GM21723 (cell line): ENCODE data around the gene ANO1.

Experiments used
- ATAC-seq: cut with Tn5 transposase; IDR thresholded peaks from one replicate; pipeline ENCODE4 v1.9.1; 2021; ENCODE audit warnings: mild to moderate bottlenecking, moderate library complexity; ENCODE audit not compliant: unreplicated experiment

ANO1 gene

GRCh38 chr11:70133771-70134335, 55.7 kb downstream of the ANO1 start:
- no peak for ATAC-seq

DNA sequence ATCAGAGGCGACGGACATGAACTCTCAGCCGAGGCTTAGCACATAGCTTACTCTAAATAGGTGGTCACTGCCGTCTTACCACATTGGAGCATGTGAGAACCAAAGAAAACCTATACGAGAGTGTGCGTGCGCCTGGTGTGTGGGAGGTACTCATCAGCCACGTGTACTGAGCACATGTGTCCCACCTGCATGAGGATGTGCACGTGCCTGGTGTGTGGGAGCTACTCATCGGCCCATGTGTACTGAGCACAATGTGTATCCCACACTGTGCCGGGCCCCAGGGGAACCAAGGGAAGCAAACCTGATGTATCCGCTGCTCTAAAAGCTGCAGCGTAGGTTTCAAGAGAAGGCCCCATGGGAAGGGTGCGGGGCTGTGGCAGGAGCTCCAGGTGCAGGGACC, 56.4 kb downstream of the ANO1 start:
- no peak for ATAC-seq

- no peak for ATAC-seq
Measured at GRCh38 chr11:70135142-70135541, 57.0 kb downstream of the ANO1 start.

GRCh38 chr11:70135625-70136059, 57.5 kb downstream of the ANO1 start:
- no peak for ATAC-seq

- no peak for ATAC-seq
Measured at GRCh38 chr11:70137383-70137782, 59.3 kb downstream of the ANO1 start.

GRCh38 chr11:70138403-70138802, 60.3 kb downstream of the ANO1 start:
- no peak for ATAC-seq

DNA sequence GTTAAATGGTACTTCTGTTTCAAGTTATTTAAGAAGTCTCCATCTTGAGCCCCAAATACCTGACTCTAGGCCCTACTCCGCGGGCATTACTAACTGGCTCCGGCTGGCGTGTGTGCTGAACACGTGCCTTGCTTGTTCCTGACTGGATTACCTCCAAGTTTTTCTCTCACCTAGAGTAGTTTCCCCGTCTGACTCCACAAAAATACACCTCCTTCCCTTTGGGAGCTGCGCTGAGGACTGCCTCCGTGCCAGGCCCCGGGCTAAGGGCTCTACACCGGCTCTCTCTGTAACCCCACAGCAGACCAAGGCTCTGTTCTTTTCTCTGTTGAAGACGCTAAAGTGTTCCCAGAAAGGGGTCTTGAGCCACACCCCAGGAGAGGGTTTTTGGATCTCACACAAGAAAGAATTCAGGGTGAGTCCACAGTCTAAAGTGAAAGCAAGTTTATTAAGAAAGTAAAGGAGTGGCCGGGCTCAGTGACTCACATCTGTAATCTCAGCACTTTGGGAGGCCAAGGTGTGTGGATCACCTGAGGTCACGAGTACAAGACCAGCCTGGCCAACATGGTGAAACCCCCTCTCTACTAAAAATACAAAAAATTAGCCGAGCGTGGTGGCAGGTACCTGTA, 61.8 kb downstream of the ANO1 start:
- no peak for ATAC-seq

GRCh38 chr11:70140711-70141485, 62.8 kb downstream of the ANO1 start:
- no peak for ATAC-seq

GRCh38 chr11:70141486-70142220, 63.5 kb downstream of the ANO1 start:
- no peak for ATAC-seq

GRCh38 chr11:70142221-70142875, 64.2 kb downstream of the ANO1 start:
- no peak for ATAC-seq

DNA sequence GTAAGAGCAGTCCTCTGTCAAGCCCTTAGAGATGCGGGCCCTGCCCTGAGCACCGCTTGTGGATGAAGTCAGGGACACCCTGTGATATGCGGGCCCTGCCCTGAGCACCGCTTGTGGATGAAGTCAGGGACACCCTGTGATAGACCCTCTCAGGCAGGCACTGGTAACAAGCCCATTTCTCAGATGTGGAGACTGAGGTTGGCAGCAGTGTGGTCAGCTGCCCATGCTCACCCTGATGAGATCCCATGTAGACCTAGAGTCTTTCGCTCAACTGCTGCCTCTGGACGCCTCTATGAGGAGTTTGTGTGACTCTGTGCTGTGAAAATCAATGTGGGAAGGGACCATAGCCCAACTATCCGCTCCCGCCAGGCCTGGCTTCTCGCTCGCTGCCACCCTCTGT, 66.1 kb downstream of the ANO1 start:
- ATAC-seq: no peak

DNA sequence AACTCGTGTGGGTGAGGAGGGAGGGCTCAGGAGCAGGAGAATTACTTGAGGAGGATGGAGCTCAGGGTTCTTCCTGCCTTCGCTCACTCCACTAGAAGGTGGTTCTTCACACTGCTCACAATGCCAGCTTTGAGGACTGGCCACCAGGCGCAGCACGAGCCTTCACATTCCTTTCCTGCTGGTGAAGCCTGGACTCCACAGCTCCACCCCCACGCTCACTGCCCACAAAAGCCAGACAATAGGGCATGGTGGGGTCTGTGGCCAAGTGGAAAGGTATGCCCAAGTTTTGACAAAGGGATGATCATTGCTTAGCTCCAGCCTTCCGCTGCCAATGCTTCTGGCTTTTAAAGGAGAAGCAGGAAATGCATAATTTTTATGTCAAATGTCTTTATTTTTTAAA, 67.0 kb downstream of the ANO1 start:
- ATAC-seq: no peak

GRCh38 chr11:70145841-70146240, 67.7 kb downstream of the ANO1 start:
- ATAC-seq: no peak

- ATAC-seq: no peak
Measured at GRCh38 chr11:70146299-70146698, 68.2 kb downstream of the ANO1 start.

GRCh38 chr11:70146895-70147520, 68.9 kb downstream of the ANO1 start:
- no peak for ATAC-seq

DNA sequence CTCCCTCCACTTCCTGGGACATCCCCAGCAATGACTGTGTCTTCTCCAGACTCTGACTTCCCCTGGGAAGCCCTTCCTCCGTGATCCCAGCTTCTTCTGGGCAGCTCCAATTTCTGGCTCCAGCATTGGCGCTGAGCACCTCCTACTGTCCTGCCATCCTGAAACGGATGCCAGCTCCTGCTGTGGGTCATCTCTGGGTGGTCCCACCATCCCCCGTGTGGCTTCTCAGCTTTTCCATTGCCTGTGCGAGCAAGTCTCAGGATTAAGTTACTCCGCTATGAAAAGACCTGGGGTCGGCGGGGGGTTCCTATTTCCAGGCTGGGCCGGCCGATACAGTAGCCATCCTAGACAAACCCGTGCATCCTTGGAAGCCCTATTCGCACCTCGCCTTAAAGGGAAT, 69.6 kb downstream of the ANO1 start:
- no peak for ATAC-seq

DNA sequence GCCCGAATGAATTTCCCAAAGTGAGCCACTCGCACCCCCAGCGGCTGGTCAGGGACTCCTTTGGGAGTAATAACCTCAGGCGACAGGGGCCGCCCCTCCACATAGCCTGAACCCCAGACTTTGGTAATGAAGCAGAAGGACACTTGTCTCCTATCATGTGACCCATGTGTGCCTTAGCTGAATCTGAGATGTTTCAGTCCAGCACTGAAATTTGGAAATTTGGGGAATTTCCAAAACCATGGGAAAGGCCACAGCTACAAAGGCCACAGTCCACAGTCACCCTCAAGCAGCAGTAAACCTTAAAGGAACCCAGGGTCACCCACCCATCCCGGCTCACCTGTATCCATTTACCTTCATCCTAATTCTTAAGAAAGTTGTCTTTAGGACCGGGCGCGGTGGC, 73.6 kb downstream of the ANO1 start:
- ATAC-seq: no peak

DNA sequence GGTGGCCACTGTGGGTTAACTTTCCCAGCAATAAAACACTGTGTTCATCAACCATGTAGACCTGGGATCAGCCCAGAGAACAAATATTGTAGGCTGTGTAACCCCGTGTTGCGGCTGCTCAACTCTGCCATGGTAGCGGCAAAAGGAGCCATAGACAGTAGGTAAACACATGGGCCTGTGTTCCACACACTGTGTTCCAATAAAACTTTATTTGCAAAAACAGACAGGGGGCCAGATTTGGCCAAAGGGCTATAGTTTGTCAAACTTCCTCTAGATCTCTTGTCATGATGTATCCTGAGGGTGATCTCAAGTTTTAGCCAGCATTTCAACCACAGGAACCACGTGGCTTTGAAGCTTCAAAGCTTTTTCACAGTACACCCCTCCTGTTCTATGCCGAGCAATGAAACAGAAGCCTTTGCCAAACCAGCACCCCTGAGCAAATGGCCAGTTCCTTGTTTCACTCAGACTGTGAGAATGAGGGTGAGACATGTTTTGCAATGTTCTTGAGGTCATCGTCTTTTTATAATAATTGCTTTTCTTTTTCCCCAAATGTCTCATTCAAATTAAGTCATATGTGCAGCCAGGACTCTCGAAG, 75.1 kb downstream of the ANO1 start:
- no peak for ATAC-seq

- no peak for ATAC-seq
Measured at GRCh38 chr11:70155386-70155785, 77.3 kb downstream of the ANO1 start.
